HepG2 (cell line): ENCODE results near the gene MYO18A. TPM values are rescaled to one million over a fixed set of nuclear protein-coding genes. Genes with fewer than 3 reads are reported as not detected.
A peak's percentile ranks its signal among the peaks of the same experiment; 100 is the strongest.

Experiments
- ATAC-seq: fragments of 200-7000 bp; cut with Tn5 transposase; 3 replicates; pipeline ENCODE4 v1.9.1; 2020; ENCODE audit warnings: mild to moderate bottlenecking, moderate library complexity
- BruUV-seq: library from RNA; stranded (reverse); fragments of 400-500 nt; replicated peaks from 2 replicates; lab custom pipeline; 2021; lab: Mats Ljungman, UMichigan
- CTCF ChIA-PET: fragments of 300-600 bp; formaldehyde crosslinking; extraction: SDS; loops from one replicate; lab custom pipeline; 2021; ENCODE audit warnings: low total read pairs, inconsistent platforms, low intra/inter-chr PET ratio; lab: Yijun Ruan, JAX
- POLR2A ChIA-PET: fragments of 350-600 bp; sonication (Branson Sonifier 250); formaldehyde crosslinking; loops from one replicate; lab custom pipeline; 2020; ENCODE audit warnings: antibody characterized with exemption, inconsistent platforms; lab: Yijun Ruan, JAX
- DNase-seq: peaks from one replicate; pipeline ENCODE4 v3.0.0-alpha.2; 2015; ENCODE audit warnings: low spot score
- FAIRE-seq: peaks from 3 replicates; lab custom pipeline; 2011; peaks lifted over from hg19 to GRCh38; lab: Jason Lieb, UNC
- H2AFZ ChIP-seq: one replicate; pipeline ENCODE4 v1.6.1; 2011; ENCODE audit warnings: low read length, inconsistent platforms
- H3K27ac ChIP-seq: fragments of 300-600 bp; 3 replicates; pipeline ENCODE4 v1.8.0; 2011; ENCODE audit warnings: mixed run types, mild to moderate bottlenecking, mixed read lengths, low read length, inconsistent platforms; ENCODE audit not compliant: insufficient read depth; ENCODE audit errors: extremely low read length
- H3K27me3 ChIP-seq, 2 experiments: fragments of 200-600 bp in 1 of 2; 2 replicates in 1 of 2; 3 replicates in 1 of 2; pipeline versions ENCODE4 v1.6.0 to v1.8.0; 2011; ENCODE audit warnings: low read length in 2 of 2, mild to moderate bottlenecking in 2 of 2, moderate library complexity in 2 of 2, inconsistent platforms in 1 of 2; ENCODE audit not compliant: insufficient read depth in 2 of 2, control insufficient read depth in 1 of 2
- H3K36me3 ChIP-seq, 2 experiments: fragments of 200-600 bp in 1 of 2; replicated peaks in 1 of 2; 2 replicates in 1 of 2; 3 replicates in 1 of 2; pipeline versions ENCODE4 v1.5.1 to v1.8.0; 2011; ENCODE audit warnings: low read length in 2 of 2, inconsistent platforms in 1 of 2; ENCODE audit not compliant: insufficient read depth in 2 of 2, control insufficient read depth in 1 of 2
- H3K4me1 ChIP-seq: 2 replicates; pipeline ENCODE4 v1.5.1; 2012; ENCODE audit warnings: low read length, inconsistent platforms; ENCODE audit not compliant: insufficient read depth
- H3K4me2 ChIP-seq: 2 replicates; pipeline ENCODE4 v1.6.0; 2011; ENCODE audit warnings: low read depth, low read length, inconsistent platforms
- H3K4me3 ChIP-seq, 3 experiments: fragments of 200-600 bp in 1 of 3; sonication (generic), shearing (Covaris generic) in 1 of 3; replicated peaks in 1 of 3; 2 replicates each; pipeline ENCODE4 v1.5.1; 2011 to 2016; ENCODE audit warnings: low read length in 3 of 3, inconsistent platforms in 2 of 3, low read depth in 2 of 3, mild to moderate bottlenecking in 2 of 3, control low read depth in 1 of 3, mixed read lengths in 1 of 3; ENCODE audit not compliant: insufficient read depth in 1 of 3
- H3K79me2 ChIP-seq: one replicate; pipeline ENCODE4 v1.6.1; 2011; ENCODE audit warnings: low read length, inconsistent platforms; ENCODE audit not compliant: insufficient read depth
- H3K9ac ChIP-seq: 2 replicates; pipeline ENCODE4 v1.6.0; 2011; ENCODE audit warnings: mild to moderate bottlenecking, low read depth, low read length, inconsistent platforms; ENCODE audit not compliant: insufficient read depth
- H3K9me3 ChIP-seq: 2 replicates; pipeline ENCODE4 v1.5.1; 2012; ENCODE audit warnings: mild to moderate bottlenecking, low read length
- H4K20me1 ChIP-seq: 2 replicates; pipeline ENCODE4 v1.6.0; 2011; ENCODE audit warnings: inconsistent platforms, mild to moderate bottlenecking, low read length, moderate library complexity; ENCODE audit not compliant: insufficient read depth
- BCL3 ChIP-seq: sonication (generic); formaldehyde crosslinking; IDR thresholded peaks from 2 replicates; pipeline ENCODE4 v1.5.1; 2020; ENCODE audit warnings: mild to moderate bottlenecking, missing genetic modification reagents, moderate library complexity
- MXI1 ChIP-seq: IDR thresholded peaks from 3 replicates; pipeline ENCODE4 v1.6.1; 2012; ENCODE audit warnings: low read depth, low read length, inconsistent platforms, borderline replicate concordance
- TEAD3 ChIP-seq: optimal IDR thresholded peaks from 2 replicates; pipeline ENCODE3; 2016; ENCODE audit warnings: borderline replicate concordance
- ZBTB4 ChIP-seq: sonication (generic); formaldehyde crosslinking; IDR thresholded peaks from 2 replicates; pipeline ENCODE4 v1.4.0; 2020; ENCODE audit warnings: missing genetic modification reagents, mild to moderate bottlenecking, borderline replicate concordance
- ZNF761 ChIP-seq: sonication (generic); formaldehyde crosslinking; conservative IDR thresholded peaks from 2 replicates; pipeline ENCODE4 v1.4.0; 2020; ENCODE audit warnings: mild to moderate bottlenecking, missing genetic modification reagents
- ZNF879 ChIP-seq: sonication (generic); formaldehyde crosslinking; IDR thresholded peaks from 2 replicates; pipeline ENCODE4 v1.8.1; 2023; ENCODE audit warnings: missing genetic modification reagents
- WGBS: methylation state at CpG from one replicate; pipeline ENCODE4 v1.1.6; 2017; ENCODE audit warnings: low lambda C conversion rate; 5-methylcytosine and 5-hydroxymethylcytosine counted together
- in situ Hi-C: cut with HindIII; loops from 2 replicates; pipeline ENCODE4 v1.10.0; 2017; ENCODE audit warnings: low pct_unique_long_range_greater_than_20kb; ENCODE audit not compliant: extremely low pct_ligation_motif_present
- intact Hi-C: fragments of 100-400 bp; cut with micrococcal nuclease; formaldehyde crosslinking; loops from one replicate; pipeline ENCODE4 v1.10.0; 2022; ENCODE audit not compliant: unreplicated experiment
- polyA plus RNA-seq, 8 experiments: library from polyadenylated mRNA; depleted of rRNA in 3 of 8; stranded (reverse) in 7 of 8; unstranded in 1 of 8; fragments of >200 nt; fragmentation: Illumina TruSeq in 4 of 8; extraction: Trizol in 4 of 8; gene quantifications; 2 replicates each; pipeline versions ENCODE4 v1.2.1 to v1.2.3, GENCODE V29; 2011 to 2016; ENCODE audit warnings: low read depth in 4 of 8, missing spikeins in 1 of 8, mixed read lengths in 1 of 8; ENCODE audit not compliant: insufficient read depth in 1 of 8
- total RNA-seq, 5 experiments: library from RNA; depleted of rRNA; stranded (reverse); fragments of >200 nt; fragmentation: Illumina TruSeq; extraction: Trizol; gene quantifications; 2 replicates each; pipeline ENCODE4 v1.2.3, GENCODE V29; 2016; ENCODE audit warnings: low read depth in 1 of 5

The MYO18A gene
- total and polyA plus RNA-seq, 2 of the 13 experiments (the other 11 are each of a cell fraction or from before 2014, with no cell fraction given): 16.8 to 24.8 TPM

- CTCF ChIA-PET: no interaction called here
Measured at GRCh38 chr17:29155966-29156338, 24.2 kb downstream of the MYO18A start.

More at GRCh38 chr17:29155966-29156338, 24.2 kb downstream of the MYO18A start:
- ATAC-seq (no peak), DNase-seq (no peak), FAIRE-seq (no peak)
- no CpG with 5 or more reads among the region's 3 CpGs for WGBS
- peaks cover 89% of the 10 kb centered on the region for H3K79me2 ChIP-seq
- H3K27ac ChIP-seq: peak overlapping the region; percentile 73
- POLR2A ChIA-PET: interaction anchor here (1.0 to 21.6 kb wide), 7 partner anchors 9 to 234 kb away, joined by 4 to 618 read pairs (median 7); partner anchors contain the start of genes MYO18A, NUFIP2, PHF12 and TAOK1
- in situ Hi-C loops: no loop called here
- H3K9me3 ChIP-seq: no peaks in the 10 kb centered on the region
- H3K9ac ChIP-seq: peak overlapping the region; percentile 60
- no peak overlapping the region for H2AFZ ChIP-seq
- intact Hi-C loops: loop anchor here (10.0 kb wide), 1 partner anchor 139 kb away; the partner anchor contains the start of gene NUFIP2
- no peak for TF ChIP-seq ZNF879 (CRISPR knock-in tag)
- 0 out of 3 replicates have a peak, but pooled peaks have one; percentile 5 for TF ChIP-seq MXI1
- TF ChIP-seq ZBTB4 (CRISPR knock-in tag): 0 out of 2 replicates have a peak, but pooled peaks have one; percentile 65
- 0 out of 2 replicates have a peak, but pooled peaks have one; percentile 27 for TF ChIP-seq ZNF761 (CRISPR knock-in tag)
- peak; percentile 11 for TF ChIP-seq TEAD3
- TF ChIP-seq BCL3: 0 out of 2 replicates have a peak, but pooled peaks have one; percentile 8
- H3K4me1 ChIP-seq: peaks cover 100% of the 10 kb centered on the region
- peaks cover 11% of the 10 kb centered on the region for H4K20me1 ChIP-seq
- H3K27me3 ChIP-seq: no peaks in the 10 kb centered on the region
- H3K4me2 ChIP-seq: peak overlapping the region; percentile 71
- H3K4me3 ChIP-seq: no peak overlapping the region; a peak in 1 of 6 replicates
- BruUV-seq: no TSS peak
- peaks cover 5 to 8% of the 10 kb centered on the region in 2 experiments; a peak in 3 of 5 replicates for H3K36me3 ChIP-seq
